ENCODE results near the gene PLPPR3. TPM values are rescaled to one million over a fixed set of nuclear protein-coding genes. Genes with fewer than 3 reads are reported as not detected.

The PLPPR3 gene
- total RNA-seq, 1 experiment from 2014 or later = not detected

DNA sequence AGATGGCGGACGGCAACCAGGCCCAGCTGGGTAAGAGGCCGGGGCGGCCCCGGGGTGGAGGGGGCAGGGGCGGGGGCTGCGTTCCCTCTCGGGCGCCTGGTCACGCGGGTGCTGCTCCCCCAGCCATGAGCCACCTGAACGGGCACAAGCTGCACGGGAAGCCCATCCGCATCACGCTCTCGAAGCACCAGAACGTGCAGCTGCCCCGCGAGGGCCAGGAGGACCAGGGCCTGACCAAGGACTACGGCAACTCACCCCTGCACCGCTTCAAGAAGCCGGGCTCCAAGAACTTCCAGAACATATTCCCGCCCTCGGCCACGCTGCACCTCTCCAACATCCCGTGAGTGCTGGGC, 13.4 kb downstream of the PLPPR3 start:
- DNase-seq (ENCODE audit: low read depth) = no peak

DNA sequence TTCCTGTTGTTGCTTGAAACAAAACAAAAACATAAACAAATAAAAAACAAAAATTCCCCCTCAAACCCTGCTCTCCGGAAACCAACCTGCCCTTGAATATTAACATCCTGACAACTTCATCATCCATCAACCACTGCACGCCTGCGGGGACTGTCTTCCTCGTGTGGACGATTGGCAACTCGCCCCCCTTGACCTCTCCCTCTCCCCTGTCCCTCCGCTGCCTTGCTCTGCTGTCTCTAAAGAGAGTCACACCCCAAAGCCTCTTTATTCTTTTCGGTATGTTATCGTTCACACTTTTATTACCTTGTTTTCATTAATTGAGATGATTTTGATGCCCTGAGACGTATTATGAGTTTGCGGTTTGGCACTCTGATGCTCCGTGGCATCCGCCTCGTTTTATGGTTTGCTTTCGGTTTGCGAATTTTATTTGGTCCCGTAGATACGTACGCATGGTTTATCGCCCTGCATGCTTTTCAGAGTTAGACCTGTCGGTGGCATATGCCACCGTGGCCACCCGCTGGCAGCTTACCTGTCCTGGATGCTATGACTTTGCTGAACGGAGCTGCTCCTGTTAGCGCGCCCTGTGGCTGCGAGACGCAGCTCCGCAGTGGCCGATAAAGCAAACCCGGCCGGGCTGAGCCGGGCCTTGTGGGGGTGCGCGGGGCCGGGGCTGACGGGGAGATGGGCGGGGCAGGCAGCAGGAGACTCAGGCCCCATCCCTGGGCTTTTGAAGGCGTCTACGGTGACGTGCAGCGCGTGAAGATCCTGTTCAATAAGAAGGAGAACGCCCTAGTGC, 13.9 kb downstream of the PLPPR3 start:
- DNase-seq (ENCODE audit: low read depth) = no peak

DNA sequence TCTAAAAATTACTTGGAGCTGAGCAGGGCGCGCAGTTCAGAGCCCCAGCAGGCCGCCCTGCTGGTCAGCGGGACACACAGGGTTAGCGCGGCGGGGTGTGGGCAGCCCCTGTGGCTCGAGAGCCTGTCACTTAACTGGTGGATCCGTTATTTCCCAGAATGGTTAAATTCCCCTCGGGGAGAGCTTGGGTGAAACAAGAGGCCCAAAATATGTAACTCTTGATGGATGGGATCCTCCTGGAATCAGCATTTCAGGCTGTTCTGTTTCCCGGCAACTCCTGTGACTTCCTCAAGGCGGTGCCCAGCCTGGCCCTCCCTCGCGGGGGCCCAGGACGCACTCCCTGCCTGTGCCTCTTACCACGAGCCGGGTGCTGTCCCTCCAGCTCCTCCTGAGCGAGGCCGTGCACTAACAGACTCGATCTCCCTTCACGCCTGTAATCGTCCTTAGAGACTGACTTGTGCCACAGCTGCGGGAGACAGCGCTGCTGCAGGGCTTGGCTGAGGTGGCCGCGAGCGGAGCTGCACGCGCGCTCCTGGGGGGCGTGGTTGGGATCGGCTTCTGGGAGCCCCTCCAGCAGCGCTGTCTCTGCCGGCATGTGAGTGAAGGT, 14.8 kb downstream of the PLPPR3 start:
- no peak for DNase-seq (ENCODE audit: low read depth)

DNA sequence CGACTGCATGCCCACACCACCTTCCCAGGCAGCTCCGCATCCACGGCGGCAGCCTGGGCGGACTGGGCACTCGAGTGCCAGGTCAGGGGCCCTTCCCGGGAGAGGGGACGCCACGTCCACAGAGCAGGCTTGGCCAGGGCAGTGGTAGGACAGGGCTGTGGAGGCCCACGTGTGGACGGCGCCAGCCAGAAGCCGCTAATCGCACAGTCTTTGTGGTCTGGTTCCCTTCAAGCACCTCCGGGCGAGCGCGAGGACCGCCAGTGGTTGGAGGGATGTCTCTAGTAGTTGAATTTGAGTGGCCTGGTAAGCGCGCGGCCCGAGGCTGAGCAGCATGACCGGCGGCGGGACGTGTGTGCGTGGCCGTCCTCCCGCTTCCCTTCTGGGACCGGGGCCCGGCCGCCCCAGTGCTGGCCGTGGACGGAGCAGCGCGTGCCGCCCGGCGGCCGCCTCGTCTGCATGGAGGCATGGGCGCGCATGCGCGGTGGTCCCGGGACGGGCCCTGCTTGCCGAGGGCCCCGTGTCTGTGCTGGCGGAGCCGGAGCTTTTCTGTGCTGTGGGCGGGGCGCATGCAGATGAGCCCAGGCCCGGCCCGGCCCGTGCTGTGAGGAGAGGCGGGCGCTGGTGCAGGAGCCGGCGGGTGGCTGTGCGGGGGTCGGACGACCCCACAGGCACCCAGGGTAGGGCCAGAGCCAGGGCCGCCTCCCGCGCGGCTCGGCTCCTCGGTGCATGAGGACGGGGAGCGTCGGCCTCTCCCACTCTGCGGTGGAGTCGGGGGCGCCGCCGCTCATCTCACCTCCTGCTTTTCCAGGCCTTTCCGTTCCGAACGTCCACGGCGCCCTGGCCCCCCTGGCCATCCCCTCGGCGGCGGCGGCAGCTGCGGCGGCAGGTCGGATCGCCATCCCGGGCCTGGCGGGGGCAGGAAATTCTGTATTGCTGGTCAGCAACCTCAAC, 15.9 kb downstream of the PLPPR3 start:
- DNase-seq (ENCODE audit: low read depth) = no peak

DNA sequence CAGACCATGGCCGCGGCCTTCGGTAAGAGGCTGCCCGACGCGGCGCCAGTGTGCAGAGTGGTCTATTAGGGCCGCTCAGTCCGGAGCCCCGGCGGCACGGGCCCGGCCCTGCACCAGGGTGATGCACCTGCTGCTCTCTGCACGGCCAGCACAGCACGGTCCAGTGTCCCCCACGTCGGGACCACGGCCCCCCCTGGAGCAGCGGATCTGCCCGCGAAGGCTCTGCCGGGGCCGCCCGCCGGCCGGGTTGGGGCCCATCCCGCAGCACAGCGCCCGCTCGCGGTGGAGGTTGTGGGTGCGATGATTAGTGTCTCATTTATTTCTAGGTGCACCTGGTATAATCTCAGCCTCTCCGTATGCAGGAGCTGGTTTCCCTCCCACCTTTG, 16.6 kb downstream of the PLPPR3 start:
- no peak for DNase-seq (ENCODE audit: low read depth)

DNA sequence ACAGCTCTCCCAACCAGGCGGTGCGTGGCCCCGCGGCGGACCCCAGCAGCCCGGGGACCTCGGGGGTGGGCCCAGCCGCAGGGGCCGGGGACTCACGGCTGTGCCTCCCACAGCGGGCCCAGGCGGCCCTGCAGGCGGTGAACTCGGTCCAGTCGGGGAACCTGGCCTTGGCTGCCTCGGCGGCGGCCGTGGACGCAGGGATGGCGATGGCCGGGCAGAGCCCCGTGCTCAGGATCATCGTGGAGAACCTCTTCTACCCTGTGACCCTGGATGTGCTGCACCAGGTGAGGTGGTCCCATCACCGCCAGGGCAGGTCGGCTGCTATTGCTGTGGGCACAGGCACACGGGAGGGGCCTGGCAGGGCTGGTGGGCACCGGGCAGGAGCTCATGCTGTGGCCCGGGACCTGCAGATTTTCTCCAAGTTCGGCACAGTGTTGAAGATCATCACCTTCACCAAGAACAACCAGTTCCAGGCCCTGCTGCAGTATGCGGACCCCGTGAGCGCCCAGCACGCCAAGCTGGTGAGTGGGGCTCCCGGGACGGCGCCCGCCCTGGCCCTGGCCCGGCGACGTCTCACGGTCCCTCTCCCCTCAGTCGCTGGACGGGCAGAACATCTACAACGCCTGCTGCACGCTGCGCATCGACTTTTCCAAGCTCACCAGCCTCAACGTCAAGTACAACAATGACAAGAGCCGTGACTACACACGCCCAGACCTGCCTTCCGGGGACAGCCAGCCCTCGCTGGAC, 17.2 kb downstream of the PLPPR3 start:
- DNase-seq (ENCODE audit: low read depth) = no peak

DNA sequence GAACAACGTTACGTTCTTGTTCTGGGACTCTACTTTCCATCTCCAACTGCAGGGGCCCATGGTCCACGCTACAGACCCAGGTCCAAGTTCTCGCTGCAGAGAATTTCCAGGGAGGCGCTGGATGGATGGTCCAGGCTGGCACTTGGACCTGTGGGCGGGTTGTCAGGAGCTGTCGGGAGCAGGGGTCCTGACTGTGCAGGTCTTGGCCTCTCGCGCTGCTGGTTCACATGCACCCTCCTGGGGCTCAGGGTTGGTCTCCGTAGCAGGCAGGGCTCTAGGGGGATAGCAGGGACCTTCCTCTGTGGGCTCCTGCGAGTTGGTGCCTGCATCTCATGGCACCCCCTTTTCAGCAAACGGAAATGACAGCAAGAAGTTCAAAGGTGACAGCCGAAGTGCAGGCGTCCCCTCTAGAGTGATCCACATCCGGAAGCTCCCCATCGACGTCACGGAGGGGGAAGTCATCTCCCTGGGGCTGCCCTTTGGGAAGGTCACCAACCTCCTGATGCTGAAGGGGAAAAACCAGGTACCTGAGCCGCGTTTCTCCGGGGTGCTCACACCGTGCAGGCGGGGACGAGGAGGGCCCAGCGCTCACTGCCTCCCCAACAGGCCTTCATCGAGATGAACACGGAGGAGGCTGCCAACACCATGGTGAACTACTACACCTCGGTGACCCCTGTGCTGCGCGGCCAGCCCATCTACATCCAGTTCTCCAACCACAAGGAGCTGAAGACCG, 17.9 kb downstream of the PLPPR3 start:
- no peak for DNase-seq (ENCODE audit: low read depth)

DNA sequence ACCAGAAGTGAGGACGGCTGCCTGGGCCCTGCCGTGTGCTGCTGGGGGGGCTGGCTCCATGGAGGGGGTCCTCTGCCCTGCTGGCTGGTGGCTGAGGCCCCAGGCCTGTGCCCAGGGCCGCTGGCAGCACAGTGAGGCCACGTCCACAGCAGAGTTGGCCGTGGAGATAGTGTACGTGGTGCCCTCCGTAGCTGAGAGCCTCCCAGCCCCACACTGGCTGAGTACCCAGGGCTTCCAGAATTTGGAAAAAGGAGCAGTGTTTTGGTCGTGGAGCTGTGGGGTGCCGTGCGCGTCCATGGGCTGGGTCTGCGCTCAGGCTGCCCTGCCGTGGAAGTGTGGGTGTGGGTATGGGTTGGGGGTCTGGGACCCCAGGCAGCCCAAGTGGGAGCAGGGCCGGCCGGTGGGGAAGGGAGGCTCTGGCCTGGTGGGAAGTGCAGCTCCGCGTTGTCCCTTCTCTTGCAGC, 18.6 kb downstream of the PLPPR3 start:
- DNase-seq (ENCODE audit: low read depth) = no peak

DNA sequence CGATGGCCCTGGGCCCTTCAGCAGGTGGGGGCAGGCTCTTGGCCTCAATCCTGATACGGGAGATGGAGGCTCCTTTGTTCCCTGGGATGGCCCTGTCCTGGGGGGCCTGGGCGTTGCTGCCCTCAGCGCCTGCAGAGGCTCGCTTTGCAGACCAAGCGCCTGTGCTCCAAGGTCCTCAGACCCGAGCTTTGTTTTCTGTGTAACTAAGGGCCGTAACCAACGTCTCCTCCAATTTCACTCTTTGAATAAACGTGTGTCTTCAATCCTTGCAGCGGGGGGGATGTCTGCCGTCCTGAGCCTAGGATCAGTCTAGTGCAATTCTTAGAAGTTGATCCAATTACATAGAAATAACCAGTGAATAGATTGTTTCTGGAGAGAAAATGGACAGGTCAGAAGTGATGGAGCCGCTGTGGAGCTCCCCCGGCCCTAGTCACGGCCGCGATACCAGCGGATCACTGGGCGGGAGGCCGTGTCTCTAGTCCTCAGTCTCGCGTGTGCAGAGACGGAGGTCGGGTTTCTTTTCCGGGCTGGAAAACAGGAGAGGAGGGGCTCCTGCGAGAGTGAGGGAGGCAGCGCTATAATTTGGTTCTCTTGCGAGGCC, 19.2 kb downstream of the PLPPR3 start:
- no peak for DNase-seq (ENCODE audit: low read depth)

DNA sequence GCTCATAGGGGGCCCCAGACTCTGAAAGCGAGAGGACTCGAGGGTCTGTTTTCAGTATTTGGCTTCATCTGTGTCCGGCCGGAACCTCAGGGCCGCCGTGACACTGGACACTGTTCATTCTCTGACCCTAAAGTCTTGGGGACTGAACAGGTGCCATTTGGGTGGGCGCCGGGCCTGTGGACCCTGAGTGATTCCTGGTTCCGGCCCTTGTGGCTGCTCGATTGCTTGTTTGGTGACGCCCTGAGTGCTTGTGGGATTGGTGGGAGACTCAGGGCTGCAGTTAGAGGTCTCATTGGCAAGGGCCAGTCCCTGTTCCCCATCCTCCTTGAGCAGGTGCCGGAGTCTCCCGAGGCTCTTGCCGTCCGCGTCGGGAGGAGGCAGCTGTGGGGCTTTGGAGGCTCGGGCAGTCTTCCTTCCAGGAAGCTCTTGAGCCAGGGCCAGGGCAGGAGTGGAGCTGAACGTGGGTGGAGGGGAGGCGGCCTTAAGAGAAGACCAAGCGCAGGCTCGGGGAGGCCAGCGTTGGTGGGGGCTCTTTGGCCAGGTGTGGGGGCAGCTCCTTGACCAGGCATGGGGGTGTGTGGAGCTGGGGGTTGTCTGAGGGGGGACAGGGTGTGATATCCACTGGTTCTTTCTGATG, 19.8 kb downstream of the PLPPR3 start:
- peak; percentile 31 for DNase-seq (ENCODE audit: low read depth)

DNA sequence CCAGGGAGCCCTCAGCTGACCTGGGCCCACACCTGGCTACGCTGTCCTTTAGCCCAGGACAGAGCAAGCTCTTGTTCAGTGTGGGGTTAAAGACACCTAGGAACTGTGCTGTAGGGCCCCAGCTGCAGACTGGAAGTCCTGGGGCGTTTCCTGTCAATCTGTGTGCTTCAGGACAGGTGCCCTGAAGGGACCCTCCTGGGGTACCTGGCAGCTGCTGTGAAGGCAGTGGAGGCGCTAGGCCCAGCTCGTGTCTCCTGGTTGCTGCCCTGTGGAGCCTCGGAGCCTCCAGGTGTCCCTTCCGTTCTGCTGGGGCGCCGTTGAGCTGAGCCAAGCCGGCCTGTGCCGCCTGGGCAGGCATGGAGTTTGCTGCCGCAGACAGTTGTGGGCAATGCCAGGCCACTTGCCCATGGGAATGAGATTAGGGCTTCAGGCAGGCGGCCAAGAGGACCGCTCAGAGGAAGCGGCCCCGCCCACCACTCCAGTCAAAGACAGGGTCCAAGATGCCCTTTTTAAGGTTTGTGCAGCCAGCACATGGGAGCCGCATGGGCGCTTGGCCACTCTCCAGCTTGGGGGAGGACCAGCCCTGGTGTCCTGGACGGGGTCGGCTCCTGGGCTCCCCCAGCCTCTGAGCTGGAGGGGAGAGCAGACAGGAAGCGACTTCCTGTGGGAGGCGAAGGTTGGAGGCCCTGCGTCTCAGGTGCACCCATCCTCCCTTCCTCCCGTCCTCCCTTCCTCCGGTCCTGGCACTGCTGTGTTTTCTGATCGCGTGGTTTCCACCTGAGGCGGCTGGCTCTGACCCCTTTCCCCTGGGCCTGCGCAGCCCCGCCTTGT, 20.5 kb downstream of the PLPPR3 start:
- peak; percentile 74 for DNase-seq (ENCODE audit: low read depth)

DNA sequence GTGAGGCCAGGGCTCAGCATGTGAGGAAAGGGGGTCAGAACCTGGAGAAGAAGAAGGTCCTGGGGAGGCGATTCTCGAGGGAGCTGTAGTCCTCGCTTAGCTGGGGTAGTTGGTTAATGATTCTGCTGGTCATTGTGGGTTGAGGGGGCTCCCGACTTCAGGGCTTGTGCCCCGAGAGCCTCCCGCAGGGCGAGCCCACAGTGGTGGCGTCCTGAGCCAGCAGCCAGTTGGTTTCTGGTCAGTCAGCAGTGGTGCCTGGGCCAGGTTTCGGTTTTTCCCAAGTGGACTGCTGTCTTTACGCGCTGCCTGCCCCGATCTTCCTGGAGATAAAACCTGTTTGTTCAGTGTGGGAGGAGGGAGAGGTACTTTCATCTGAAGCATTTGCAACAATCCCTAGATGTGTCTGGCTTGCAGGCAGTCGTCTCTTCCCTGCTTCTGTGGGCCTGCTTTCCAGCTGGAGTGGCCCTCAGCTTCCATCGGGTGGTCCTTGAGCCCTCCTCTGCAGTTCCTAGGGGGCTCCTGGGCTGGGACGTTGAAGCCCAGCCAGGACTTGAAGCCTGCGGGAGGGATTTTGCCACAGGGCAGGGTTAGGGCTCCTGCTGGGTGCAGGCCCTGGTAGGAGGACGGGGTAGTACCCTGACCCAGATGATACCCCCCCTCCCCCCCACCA, 21.3 kb downstream of the PLPPR3 start:
- DNase-seq (ENCODE audit: low read depth) = no peak

DNA sequence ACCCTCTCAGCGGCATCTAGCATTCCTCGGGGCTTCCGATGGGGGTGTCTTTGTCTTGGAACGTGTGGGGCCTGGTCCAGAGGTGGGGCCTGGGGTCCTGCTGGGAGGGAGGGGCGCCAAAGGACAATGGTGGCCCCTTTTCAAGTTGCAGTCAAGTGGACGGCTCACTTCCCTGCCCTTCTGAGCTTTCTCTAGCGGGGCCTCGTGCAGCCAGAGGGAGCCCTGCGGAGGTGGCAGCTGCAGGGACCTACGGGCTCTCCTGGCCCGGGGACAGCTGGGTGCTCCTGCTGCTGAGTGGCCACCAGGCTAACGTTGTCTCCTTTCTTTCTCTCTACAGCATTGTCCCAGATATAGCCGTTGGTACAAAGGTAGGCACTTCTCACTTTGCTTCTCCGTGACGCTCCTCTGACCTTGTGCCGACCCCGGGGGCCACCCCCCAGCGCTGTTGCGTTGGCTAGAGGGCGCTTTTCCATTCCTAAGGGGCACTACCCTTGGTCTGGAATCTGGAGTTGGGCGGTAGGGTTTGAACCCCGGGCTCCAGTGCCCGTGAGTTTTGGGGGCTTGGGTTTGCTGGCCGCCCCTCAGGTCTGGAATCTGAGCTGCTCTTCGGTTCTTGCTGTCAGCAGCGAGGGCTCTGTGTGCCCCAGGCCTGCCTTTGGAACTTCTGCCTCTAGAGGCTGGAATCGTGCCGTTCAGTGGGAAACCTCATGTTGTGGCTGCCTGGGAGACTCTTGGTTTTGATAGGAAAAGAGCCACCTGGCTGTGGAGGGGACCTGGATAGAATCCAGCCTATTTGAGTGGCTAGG, 22.5 kb downstream of the PLPPR3 start:
- DNase-seq (ENCODE audit: low read depth) = peak; percentile 60

DNA sequence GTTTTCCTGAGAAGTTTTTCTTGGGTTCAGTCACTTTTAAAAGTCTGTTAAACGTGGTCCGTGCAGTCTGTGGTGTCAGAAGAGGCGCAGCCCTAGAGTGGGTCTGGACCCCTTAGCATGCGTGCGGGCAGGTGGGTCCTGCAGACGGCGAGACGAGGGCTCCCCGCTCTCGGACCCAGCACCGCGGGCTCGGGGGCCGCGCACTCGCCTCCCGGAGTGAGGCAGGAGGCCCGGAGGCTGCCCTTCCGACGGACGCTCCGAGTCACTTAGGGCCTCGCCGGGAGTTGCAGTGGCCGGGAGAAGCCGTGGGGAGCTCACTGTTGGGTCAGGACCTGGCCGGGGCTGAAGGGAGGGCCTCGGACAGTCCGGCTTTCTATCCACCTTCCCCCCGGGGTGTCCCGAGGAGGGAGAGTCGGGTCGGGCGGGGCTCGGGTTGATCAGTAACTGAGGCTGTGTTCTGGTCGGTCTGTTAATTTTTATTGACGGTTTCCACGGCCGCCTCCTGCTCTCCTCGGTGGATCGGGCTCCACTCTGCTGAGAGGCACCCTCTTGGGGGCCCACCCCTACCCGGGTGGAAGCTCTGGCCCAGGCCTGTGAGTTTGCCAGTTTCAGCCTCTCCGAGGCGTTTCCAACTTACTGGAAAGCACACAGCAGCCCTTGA, 23.2 kb downstream of the PLPPR3 start:
- no peak for DNase-seq (ENCODE audit: low read depth)

DNA sequence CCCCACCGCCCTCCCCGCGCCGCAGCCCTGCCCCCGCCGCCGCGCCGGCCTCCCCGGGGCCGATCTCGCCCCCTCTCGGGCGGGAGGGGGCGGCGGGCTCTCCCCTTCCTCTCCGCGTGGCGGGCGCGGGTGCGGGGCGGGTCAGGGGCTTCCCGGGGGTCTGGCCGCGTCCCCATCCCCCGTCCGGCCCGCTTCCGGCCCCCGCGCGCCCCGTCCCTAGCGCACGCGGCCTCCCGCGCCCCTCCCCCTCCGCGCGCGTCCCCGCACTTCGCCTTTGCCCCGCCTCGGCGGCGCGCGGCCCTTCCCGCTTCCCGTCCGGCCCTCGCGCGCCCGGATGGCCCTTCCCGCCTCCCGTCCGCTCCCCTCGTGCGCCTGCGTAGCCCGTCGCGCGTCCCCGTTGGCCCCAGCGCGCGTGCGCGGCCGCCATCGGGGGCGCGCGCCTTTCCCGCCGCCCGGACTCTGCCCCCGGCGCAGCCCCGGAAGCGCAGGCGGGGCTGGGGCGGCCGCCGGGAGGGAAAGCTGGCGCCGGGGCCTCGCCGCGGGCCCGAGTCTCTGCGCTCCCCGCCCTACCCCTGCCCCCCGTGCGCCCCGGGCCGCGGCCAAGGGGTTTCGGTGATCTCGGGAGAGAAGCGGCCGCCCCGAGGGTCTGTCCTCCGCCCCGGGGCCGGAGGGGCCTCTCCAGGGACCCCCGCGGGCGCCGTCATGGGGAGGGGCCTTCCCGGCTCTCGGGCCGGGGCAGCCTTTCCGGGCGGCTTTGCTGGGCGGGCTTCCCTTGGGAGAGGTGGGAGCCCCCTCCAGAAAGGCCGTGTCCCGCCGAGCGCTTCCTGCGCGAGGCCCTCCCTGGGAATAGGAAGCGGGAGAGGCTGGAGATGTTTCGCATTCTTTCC, 24.0 kb downstream of the PLPPR3 start:
- peak; percentile 90 for DNase-seq (ENCODE audit: low read depth)

All from LHCN-M2 (cell line).